Stimulated activated CD4-positive, alpha-beta T cell treated with anti-CD3 and anti-CD28 coated beads, Interleukin-4, amount 100 ng/mL, for 48 hours (primary cell): ENCODE results near the gene DOCK4.

Source experiments
- DNase-seq, 2 donors: peaks; one replicate each; pipeline ENCODE4 v3.0.0-alpha.2; 2020; ENCODE audit warnings: low read depth in 2 of 2

The DOCK4 gene

GRCh38 chr7:111855161-111855841, 350.9 kb downstream of the DOCK4 start:
- no peak for DNase-seq

DNA sequence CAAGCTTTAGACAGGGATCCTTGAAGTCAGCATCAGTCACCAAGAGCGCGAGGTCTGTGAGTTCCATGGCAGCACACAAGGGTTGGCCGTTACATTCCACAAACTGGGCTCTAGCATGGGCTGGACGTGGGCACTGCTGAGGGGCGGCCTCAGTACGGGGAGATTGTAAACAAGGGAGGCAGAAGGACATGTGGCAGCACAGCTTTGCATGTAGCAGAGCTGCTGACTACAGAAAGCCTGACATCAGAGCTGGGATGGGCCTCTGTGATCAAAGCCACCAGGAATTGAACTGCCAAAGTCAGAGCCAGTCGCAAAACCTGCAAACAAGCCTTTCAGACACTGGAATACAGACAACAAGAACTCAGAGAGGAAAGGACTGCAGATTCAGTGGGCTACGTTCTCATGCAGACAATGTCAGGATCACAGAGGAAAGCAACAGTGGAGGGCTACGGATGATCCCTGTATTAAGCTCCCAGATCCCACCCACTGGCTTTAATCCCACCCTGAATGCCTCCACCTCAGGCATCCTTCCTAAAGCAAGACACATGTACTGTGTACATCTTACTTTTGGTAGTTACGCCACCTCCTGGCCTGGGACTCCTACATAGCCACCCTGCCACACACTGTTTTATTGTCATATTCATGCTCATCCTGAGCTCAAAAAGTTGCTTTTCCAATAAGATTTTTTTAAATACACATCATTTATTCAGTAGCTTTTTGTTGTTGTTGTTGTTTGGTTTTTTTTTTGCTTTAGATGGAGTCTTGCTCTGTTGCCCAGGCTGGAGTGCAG, 352.8 kb downstream of the DOCK4 start:
- DNase-seq, result no peak

- no peak for DNase-seq
Observed at GRCh38 chr7:111852081-111852480, 354.1 kb downstream of the DOCK4 start.

GRCh38 chr7:111846898-111847297, 359.3 kb downstream of the DOCK4 start:
- no peak for DNase-seq

GRCh38 chr7:111845853-111846252, 360.3 kb downstream of the DOCK4 start:
- DNase-seq, result no peak

DNA sequence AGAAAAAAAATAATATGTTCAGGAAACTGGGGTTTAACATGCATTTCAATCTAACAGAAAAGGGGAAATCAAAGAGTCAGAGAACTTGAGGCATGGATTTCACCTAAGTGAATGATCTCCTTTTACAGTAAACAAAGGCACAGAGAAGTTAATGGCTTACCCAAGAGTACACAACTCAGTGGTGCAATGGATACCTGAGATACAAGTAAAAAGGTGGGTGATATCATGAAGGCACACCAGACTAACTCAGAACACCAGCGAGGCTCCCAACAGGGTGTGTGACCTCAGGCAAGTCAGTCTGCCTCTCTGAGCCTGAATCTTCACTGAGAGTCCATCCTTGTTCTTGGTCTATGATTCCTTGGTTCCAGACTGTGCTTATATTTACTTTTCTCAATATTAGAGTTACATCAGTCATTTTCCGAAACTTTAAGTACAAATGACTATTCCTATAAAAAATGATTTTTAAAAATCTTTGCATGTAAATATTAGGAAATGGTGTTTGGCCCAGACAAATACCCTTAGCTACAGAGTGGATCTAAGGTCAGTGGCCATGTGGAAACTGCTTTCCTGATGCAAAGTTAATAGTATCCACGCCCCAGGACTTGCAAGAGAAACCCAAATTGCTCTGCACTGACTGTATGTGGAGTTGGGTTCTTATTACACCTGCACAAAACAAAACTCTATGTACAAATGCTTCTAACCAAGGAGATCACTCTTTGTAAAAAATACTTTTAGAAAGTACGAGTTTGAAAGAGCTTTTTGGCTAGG, 361.1 kb downstream of the DOCK4 start:
- DNase-seq, result no peak

GRCh38 chr7:111842491-111842890, 363.7 kb downstream of the DOCK4 start:
- DNase-seq, result no peak

- no peak for DNase-seq
Observed at GRCh38 chr7:111841596-111842205, 364.5 kb downstream of the DOCK4 start.

DNA sequence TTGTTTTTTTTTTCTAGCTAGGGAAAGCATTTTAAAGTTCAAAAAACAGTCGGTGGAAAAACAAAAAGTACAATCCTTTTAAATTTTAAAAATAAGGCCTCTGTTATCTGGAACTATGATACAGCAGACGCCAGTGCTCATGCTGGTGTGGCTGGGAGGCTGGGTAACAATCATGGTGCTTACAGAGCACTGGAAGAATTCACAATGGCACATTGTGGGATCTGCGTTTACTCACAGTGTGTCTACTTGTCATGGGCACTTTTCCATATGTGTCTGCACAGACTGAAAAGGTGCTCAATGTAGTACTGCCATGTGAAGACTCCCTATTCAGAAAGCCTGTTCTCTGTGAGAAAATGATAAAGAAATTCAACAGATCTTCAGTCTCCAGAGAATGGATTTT, 365.7 kb downstream of the DOCK4 start:
- DNase-seq, result no peak

- no peak for DNase-seq
Observed at GRCh38 chr7:111839261-111839660, 366.9 kb downstream of the DOCK4 start.

GRCh38 chr7:111836592-111836991, 369.6 kb downstream of the DOCK4 start:
- no peak for DNase-seq

GRCh38 chr7:111835066-111835465, 371.1 kb downstream of the DOCK4 start:
- DNase-seq, result no peak

GRCh38 chr7:111834367-111834766, 371.8 kb downstream of the DOCK4 start:
- no peak for DNase-seq

GRCh38 chr7:111833466-111833865, 372.7 kb downstream of the DOCK4 start:
- DNase-seq, result no peak

DNA sequence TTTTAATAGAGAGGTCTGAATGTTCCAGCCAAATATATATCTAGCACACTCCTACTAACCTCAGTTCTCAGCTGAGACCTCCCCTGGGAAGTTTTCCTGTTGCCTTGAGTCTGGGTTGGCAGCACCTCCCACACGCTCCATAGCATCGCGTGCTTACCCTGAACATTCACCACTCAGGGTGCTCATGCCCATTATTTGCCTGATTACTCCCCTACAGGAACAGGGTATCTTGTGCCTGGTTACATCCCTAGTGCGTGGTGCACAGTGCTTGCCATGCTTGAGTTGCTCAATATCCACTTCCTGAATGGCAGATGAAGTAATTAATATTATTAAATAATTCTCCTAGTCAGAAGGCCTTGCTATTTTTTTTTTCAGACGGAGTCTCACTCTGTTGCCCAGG, 374.0 kb downstream of the DOCK4 start:
- DNase-seq, result no peak

GRCh38 chr7:111829221-111829620, 377.0 kb downstream of the DOCK4 start:
- no peak for DNase-seq

GRCh38 chr7:111827863-111828504, 378.2 kb downstream of the DOCK4 start:
- no peak for DNase-seq

- DNase-seq, result no peak
Observed at GRCh38 chr7:111825046-111825445, 381.2 kb downstream of the DOCK4 start.

- DNase-seq, result no peak
Observed at GRCh38 chr7:111823826-111824225, 382.4 kb downstream of the DOCK4 start.

DNA sequence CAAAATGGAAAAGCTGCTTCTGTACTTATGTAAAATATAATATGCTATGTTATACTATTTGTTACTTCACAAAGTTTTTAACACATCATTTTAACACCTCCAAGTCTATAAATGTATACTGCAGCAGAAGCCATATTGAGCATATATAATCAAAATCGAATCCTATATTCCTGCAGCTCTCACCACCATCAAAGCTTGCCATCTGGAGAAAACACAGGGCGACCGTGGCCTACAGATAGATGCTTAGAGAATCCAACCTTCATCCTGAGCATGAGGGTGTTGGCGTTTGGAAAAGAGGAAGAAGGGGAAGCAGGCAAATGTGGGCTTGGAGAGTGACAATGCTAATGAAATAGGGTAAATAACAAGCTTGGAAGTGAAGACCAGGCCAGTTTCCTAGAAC, 385.2 kb downstream of the DOCK4 start:
- DNase-seq, result no peak

GRCh38 chr7:111820621-111821020, 385.6 kb downstream of the DOCK4 start:
- DNase-seq, result no peak

- no peak for DNase-seq
Observed at GRCh38 chr7:111820121-111820520, 386.1 kb downstream of the DOCK4 start.
